Lung (tissue), 12 donors: Measurements from ENCODE around the gene HMGA1. TPM values are rescaled to one million over a fixed set of nuclear protein-coding genes. Genes with fewer than 3 reads are reported as not detected.

Source experiments
- ATAC-seq: fragments of 200-7000 bp; cut with Tn5 transposase; one replicate; pipeline ENCODE4 v1.9.1; 2020; ENCODE audit warnings: moderate number of reproducible peaks; ENCODE audit not compliant: insufficient read depth, low FRiP score
- DNase-seq, 3 donors: peaks; one replicate each; pipeline ENCODE4 v3.0.0-alpha.2; 2013 to 2017
- H3K27ac ChIP-seq, 2 donors: one replicate each; pipeline ENCODE4 v1.5.1; 2013; ENCODE audit warnings: mild to moderate bottlenecking in 2 of 2, moderate library complexity in 2 of 2, control low read depth in 1 of 2, inconsistent platforms in 1 of 2, low read depth in 1 of 2, low read length in 1 of 2
- H3K27me3 ChIP-seq, 3 donors: one replicate each; pipeline ENCODE4 v1.5.1; 2013; ENCODE audit warnings: low read length in 2 of 3; ENCODE audit not compliant: control insufficient read depth in 3 of 3, insufficient read depth in 3 of 3
- H3K36me3 ChIP-seq, 4 donors: one replicate each; pipeline ENCODE4 v1.5.1; 2013; ENCODE audit warnings: low read length in 4 of 4, mild to moderate bottlenecking in 1 of 4, moderate library complexity in 1 of 4; ENCODE audit not compliant: control insufficient read depth in 4 of 4, insufficient read depth in 4 of 4
- H3K4me1 ChIP-seq, 5 donors: one replicate each; pipeline ENCODE4 v1.5.1; 2013; ENCODE audit warnings: low read length in 5 of 5, mild to moderate bottlenecking in 2 of 5, moderate library complexity in 1 of 5; ENCODE audit not compliant: control insufficient read depth in 5 of 5, insufficient read depth in 5 of 5
- H3K4me3 ChIP-seq: one replicate; pipeline ENCODE4 v1.5.1; 2013; ENCODE audit warnings: mild to moderate bottlenecking, control low read depth, moderate library complexity
- H3K9ac ChIP-seq, 2 donors: one replicate each; pipeline ENCODE4 v1.5.1; 2013; ENCODE audit warnings: low read length in 2 of 2, control low read depth in 1 of 2; ENCODE audit not compliant: insufficient read depth in 1 of 2
- H3K9me3 ChIP-seq, 4 donors: one replicate each; pipeline ENCODE4 v1.5.1; 2013; ENCODE audit warnings: low read length in 3 of 4, mild to moderate bottlenecking in 1 of 4, moderate library complexity in 1 of 4; ENCODE audit not compliant: control insufficient read depth in 4 of 4, insufficient read depth in 3 of 4
- WGBS, 2 donors: extraction: QIAGEN DNeasy Blood & Tissue Kit; methylation state at CpG; one replicate each; pipeline ENCODE4 v1.1.7; 2013; 5-methylcytosine and 5-hydroxymethylcytosine counted together
- polyA plus RNA-seq, 2 donors: library from polyadenylated mRNA; stranded (reverse); fragments of 200-250 nt; gene quantifications; one replicate each; pipeline ENCODE4 v1.2.1, GENCODE V29; 2013
- total RNA-seq, 2 donors: library from RNA; depleted of rRNA in 1 of 2; stranded (reverse); fragments of >200 nt in 1 of 2; gene quantifications; one replicate each; pipeline ENCODE4 v1.2.1, GENCODE V29; 2014 to 2021
- TF ChIP-seq, protein P1 (sequence below): IDR thresholded peaks from 2 replicates; pipeline ENCODE4 v1.5.1; 2012; ENCODE audit warnings: mild to moderate bottlenecking; ENCODE audit errors: control extremely low read depth, extremely low read depth
- donor health status: control.
- donor health status: control.
- donor health status: Bipolar disorder and iron deficiency.
- donor health status: healthy.
- donor health status: DM: yes; HTN: yes; CAD: no.

Gene HMGA1
- total and polyA plus RNA-seq, 4 donors, result 47.9 to 102 (median 96.9) TPM

DNA sequence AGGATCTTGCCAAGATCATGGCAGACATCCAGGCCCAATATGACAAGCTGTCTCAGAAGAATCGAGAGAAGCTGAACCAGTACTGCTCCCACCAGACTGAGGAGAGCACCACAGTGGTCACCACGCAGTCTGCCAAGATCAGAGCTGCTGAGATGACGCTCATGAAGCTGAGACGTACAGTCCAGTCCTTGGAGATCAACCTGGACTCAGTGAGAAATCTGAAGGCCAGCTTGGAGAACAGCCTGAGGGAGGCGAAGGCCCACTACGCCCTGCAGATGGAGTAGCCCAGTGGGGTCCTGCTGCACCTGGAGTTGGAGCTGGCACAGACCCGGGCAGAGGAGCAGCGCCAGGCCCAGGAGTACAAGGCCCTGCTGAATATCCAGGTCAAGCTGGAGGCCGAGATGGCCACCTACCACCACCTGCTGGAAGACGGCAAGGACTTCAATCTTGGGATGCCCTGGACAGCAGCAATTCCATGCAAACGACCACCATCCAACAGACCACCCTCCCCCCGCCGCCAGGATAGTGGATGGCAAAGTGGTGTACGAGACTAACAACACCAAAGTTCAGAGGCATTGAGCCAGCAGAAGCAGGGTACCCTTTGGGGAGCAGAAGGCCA is 46.1 kb upstream of the HMGA1 start:
- H3K27ac ChIP-seq, result no peak overlapping the region
- TF ChIP-seq, protein P1, sequence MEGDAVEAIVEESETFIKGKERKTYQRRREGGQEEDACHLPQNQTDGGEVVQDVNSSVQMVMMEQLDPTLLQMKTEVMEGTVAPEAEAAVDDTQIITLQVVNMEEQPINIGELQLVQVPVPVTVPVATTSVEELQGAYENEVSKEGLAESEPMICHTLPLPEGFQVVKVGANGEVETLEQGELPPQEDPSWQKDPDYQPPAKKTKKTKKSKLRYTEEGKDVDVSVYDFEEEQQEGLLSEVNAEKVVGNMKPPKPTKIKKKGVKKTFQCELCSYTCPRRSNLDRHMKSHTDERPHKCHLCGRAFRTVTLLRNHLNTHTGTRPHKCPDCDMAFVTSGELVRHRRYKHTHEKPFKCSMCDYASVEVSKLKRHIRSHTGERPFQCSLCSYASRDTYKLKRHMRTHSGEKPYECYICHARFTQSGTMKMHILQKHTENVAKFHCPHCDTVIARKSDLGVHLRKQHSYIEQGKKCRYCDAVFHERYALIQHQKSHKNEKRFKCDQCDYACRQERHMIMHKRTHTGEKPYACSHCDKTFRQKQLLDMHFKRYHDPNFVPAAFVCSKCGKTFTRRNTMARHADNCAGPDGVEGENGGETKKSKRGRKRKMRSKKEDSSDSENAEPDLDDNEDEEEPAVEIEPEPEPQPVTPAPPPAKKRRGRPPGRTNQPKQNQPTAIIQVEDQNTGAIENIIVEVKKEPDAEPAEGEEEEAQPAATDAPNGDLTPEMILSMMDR, result no peak
- no peaks in the 10 kb centered on the region for H3K9me3 ChIP-seq
- H3K9ac ChIP-seq, result no peak overlapping the region
- no peaks in the 10 kb centered on the region for H3K36me3 ChIP-seq
- H3K27me3 ChIP-seq, result no peaks in the 10 kb centered on the region
- no peak overlapping the region for H3K4me3 ChIP-seq
- DNase-seq (no peak), ATAC-seq (no peak)
- no peaks in the 10 kb centered on the region for H3K4me1 ChIP-seq
- 86 to 90% methylated on average over 14 of the region's 14 CpGs for WGBS, 2 donors

DNA sequence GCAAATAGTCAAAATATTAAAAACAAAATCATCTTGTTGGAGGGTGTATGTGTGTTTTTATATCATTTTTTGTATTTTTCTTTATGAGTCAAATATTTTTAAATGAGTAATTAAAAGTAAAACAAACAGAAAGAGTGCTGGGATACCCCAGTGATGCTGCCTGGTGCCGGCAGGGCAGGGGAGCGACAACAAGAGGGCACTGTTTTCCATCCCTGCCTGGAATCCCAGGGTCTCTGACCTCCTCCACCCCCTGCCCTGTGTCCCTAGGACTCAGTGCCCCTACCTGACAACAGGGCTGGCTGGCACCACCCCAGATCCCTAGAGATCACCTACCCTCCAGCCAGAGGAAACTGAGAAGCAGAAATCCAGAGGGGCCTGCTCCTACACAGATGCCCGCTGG is 41.9 kb upstream of the HMGA1 start:
- TF ChIP-seq, protein P1, result no peak
- no peak for DNase-seq

DNA sequence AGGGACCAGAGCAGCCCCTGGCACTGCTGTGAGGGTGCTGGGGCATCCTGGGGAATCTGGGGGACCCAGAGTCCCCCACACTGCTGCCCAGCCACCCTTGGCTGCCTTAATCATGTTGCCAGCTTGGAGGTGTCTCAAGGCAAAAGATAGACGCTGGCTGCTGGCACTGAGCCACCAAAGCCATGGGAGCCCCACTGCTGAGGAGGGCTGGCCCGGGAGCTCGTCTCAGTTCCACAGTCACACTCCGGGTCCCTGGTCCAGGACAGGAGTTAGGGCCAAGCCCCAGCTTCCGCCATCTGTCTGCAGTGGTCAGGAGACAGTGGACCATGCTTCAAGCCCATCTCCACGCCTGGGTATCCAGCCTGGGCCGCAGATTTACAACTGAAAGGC is 41.0 kb upstream of the HMGA1 start:
- Histone ChIP-seq H3K27ac (no peak overlapping the region), H3K27me3 (no peaks in the 10 kb centered on the region), H3K9me3 (peaks cover 0 to 1% (median 0%) of the 10 kb centered on the region in 4 donors), H3K9ac (no peak overlapping the region), H3K4me1 (peaks cover 0 to 4% (median 0%) of the 10 kb centered on the region in 5 donors), H3K36me3 (no peaks in the 10 kb centered on the region), H3K4me3 (no peak overlapping the region)
- no peak for DNase-seq
- TF ChIP-seq, protein P1, result no peak
- WGBS, 2 donors, result 52 to 66% methylated on average over 7 of the region's 7 CpGs
- ATAC-seq, result no peak

More for the DNA sequence above, 41.9 kb upstream of the HMGA1 start:
- 87 to 94% methylated on average over 3 of the region's 3 CpGs for WGBS, 2 donors
- peaks cover 0 to 4% (median 0%) of the 10 kb centered on the region in 5 donors for H3K4me1 ChIP-seq
- no peaks in the 10 kb centered on the region for H3K27me3 ChIP-seq
- no peak overlapping the region for H3K9ac ChIP-seq
- H3K27ac ChIP-seq, result no peak overlapping the region
- H3K4me3 ChIP-seq, result no peak overlapping the region
- H3K9me3 ChIP-seq, result peaks cover 0 to 1% (median 0%) of the 10 kb centered on the region in 4 donors
- no peaks in the 10 kb centered on the region for H3K36me3 ChIP-seq
- no peak for ATAC-seq
